GM23248 (cell line): ENCODE results near the gene MPPED1.

ENCODE experiments used
- EZH2 ChIP-seq: fragments of 200-600 bp; sonication (generic); IDR thresholded peaks from 2 replicates; pipeline ENCODE4 v1.6.1; 2018; ENCODE audit warnings: antibody characterized with exemption, mild to moderate bottlenecking; ENCODE audit not compliant: insufficient read depth, poor library complexity, severe bottlenecking
- EZH2phosphoT487 ChIP-seq: fragments of 200-600 bp; sonication (generic); IDR thresholded peaks from 2 replicates; pipeline ENCODE4 v1.6.1; 2018; ENCODE audit warnings: antibody characterized with exemption, moderate library complexity, mild to moderate bottlenecking, low read depth; ENCODE audit not compliant: insufficient read depth

DNA sequence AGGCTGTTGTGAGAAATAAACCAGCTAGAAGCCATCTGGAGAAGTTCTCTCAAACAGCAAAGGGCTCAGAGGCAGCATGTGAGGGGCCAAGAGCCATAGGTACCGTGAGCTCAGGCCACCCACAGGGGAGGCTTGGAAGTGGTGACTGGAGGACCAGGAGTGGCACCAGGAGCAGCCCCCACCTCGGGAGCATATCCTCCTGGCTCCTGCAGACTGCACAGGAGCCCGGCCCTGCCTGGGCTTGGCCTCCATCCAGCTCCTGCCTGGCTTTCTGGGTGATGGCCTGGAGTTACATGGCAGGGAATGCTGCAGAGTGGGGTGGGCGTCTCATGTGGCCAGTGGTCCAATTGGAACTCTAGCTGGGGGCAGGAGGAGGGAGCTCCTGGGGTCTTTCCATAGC, 4.2 kb upstream of the MPPED1 start:
- no peak for TF ChIP-seq EZH2phosphoT487
- no peak for TF ChIP-seq EZH2
